GM12873 (cell line): ENCODE measurements around the gene CEP128.

Experiments used
- CTCF ChIP-seq: IDR thresholded peaks from 2 replicates; pipeline ENCODE4 v1.5.1; 2012; ENCODE audit warnings: low read depth, mild to moderate bottlenecking, moderate library complexity, low read length, control low read depth; ENCODE audit not compliant: insufficient read depth; ENCODE audit errors: missing control alignments

The CEP128 gene

GRCh38 chr14:80507292-80507869 lies 434.2 kb downstream of the CEP128 start:
- no peak for TF ChIP-seq CTCF

- no peak for TF ChIP-seq CTCF
Observed at GRCh38 chr14:80504781-80505180, 436.8 kb downstream of the CEP128 start.

- no peak for TF ChIP-seq CTCF
Observed at GRCh38 chr14:80498533-80498932, 443.0 kb downstream of the CEP128 start.

GRCh38 chr14:80496090-80496489 lies 445.4 kb downstream of the CEP128 start:
- TF ChIP-seq CTCF, result no peak

GRCh38 chr14:80494769-80495168 lies 446.8 kb downstream of the CEP128 start:
- TF ChIP-seq CTCF, result no peak

GRCh38 chr14:80493620-80494019 lies 447.9 kb downstream of the CEP128 start:
- TF ChIP-seq CTCF, result no peak

GRCh38 chr14:80491650-80492049 lies 449.9 kb downstream of the CEP128 start:
- TF ChIP-seq CTCF, result no peak
